ENCODE results near the gene RIPOR3.
"Not testable (repeated sequence)": the region's sequence is repeated elsewhere in the genome, so short reads cannot be mapped to it uniquely, and the experiment has no call there.

Gene RIPOR3

GRCh38 chr20:50655311-50655880 is 35.9 kb downstream of the RIPOR3 start:
- no peak for DNase-seq (ENCODE audit: low read depth)

- DNase-seq (ENCODE audit: low read depth): no peak
These were observed 36.4 kb downstream of the RIPOR3 start for GRCh38 chr20:50654904-50655303.

GRCh38 chr20:50652702-50653294 is 38.5 kb downstream of the RIPOR3 start:
- no peak for DNase-seq (ENCODE audit: low read depth)

GRCh38 chr20:50651676-50652075 is 39.7 kb downstream of the RIPOR3 start:
- DNase-seq (ENCODE audit: low read depth): no peak

- no peak for DNase-seq (ENCODE audit: low read depth)
These were observed 41.8 kb downstream of the RIPOR3 start for GRCh38 chr20:50649590-50649989.

GRCh38 chr20:50648651-50649050 is 42.7 kb downstream of the RIPOR3 start:
- no peak for DNase-seq (ENCODE audit: low read depth)

GRCh38 chr20:50646483-50646996 is 44.8 kb downstream of the RIPOR3 start:
- no peak for DNase-seq (ENCODE audit: low read depth)

GRCh38 chr20:50645253-50646068 is 45.9 kb downstream of the RIPOR3 start:
- DNase-seq (ENCODE audit: low read depth): peak; percentile 65

GRCh38 chr20:50642288-50642803 is 49.0 kb downstream of the RIPOR3 start:
- no peak for DNase-seq (ENCODE audit: low read depth)

GRCh38 chr20:50641625-50642287 is 49.6 kb downstream of the RIPOR3 start:
- DNase-seq (ENCODE audit: low read depth): not testable (repeated sequence)

- DNase-seq (ENCODE audit: low read depth): not testable (repeated sequence)
These were observed 51.2 kb downstream of the RIPOR3 start for GRCh38 chr20:50639971-50640711.

- not testable (repeated sequence) for DNase-seq (ENCODE audit: low read depth)
These were observed 53.1 kb downstream of the RIPOR3 start for GRCh38 chr20:50638015-50638847.

GRCh38 chr20:50636601-50637540 is 54.5 kb downstream of the RIPOR3 start:
- no peak for DNase-seq (ENCODE audit: low read depth)

GRCh38 chr20:50635676-50636600 is 55.4 kb downstream of the RIPOR3 start:
- no peak for DNase-seq (ENCODE audit: low read depth)

GRCh38 chr20:50635014-50635557 is 56.3 kb downstream of the RIPOR3 start:
- DNase-seq (ENCODE audit: low read depth): no peak

GRCh38 chr20:50634191-50634590 is 57.2 kb downstream of the RIPOR3 start:
- no peak for DNase-seq (ENCODE audit: low read depth)

GRCh38 chr20:50633361-50633760 is 58.0 kb downstream of the RIPOR3 start:
- DNase-seq (ENCODE audit: low read depth): no peak

- no peak for DNase-seq (ENCODE audit: low read depth)
These were observed 58.6 kb downstream of the RIPOR3 start for GRCh38 chr20:50632701-50633100.
